ENCODE measurements around the gene TRAPPC10.

TRAPPC10 gene

GRCh38 chr21:43983390-43983789, 28.7 kb upstream of the TRAPPC10 start:
- no peak for DNase-seq
- no peak overlapping the region for H3K23ac ChIP-seq (ENCODE audit: low read length)
- no peak overlapping the region for H2BK12ac ChIP-seq (ENCODE audit: low read length)
- H3K4me2 ChIP-seq (ENCODE audit: low read length), result no peak overlapping the region
- no peak overlapping the region for H3K9ac ChIP-seq (ENCODE audit: low read length)
- H2AK5ac ChIP-seq (ENCODE audit: low read length), result no peak overlapping the region
- no peak overlapping the region for H3K4me3 ChIP-seq (ENCODE audit: low read depth, low read length)
- H3K27ac ChIP-seq (ENCODE audit: low read depth, low read length), result no peak overlapping the region
- H3K14ac ChIP-seq (ENCODE audit: low read length), result no peak overlapping the region
- H4K12ac ChIP-seq (ENCODE audit: low read depth, low read length), result no peak overlapping the region
- H3K79me1 ChIP-seq (ENCODE audit: low read length), result no peaks in the 10 kb centered on the region
- no peak overlapping the region for H2AFZ ChIP-seq (ENCODE audit: insufficient read depth, low read length, poor library complexity)
- H3K9me3 ChIP-seq (ENCODE audit: insufficient read depth, low read depth, low read length), result peaks cover 4% of the 10 kb centered on the region
- WGBS (ENCODE audit: extremely low coverage, insufficient coverage, insufficient read length), result no CpG with 5 or more reads among the region's 17 CpGs
- H3K36me3 ChIP-seq (ENCODE audit: control insufficient read depth in 1 of 2, insufficient read depth in 2 of 2, low read length in 2 of 2), result no peaks in the 10 kb centered on the region
- H2BK120ac ChIP-seq (ENCODE audit: insufficient read depth, low read length, poor library complexity), result no peak overlapping the region
- no peak overlapping the region for H3K4ac ChIP-seq (ENCODE audit: low read depth, low read length)
- H2BK5ac ChIP-seq (ENCODE audit: low read depth, low read length, poor library complexity), result no peak overlapping the region
- H4K91ac ChIP-seq (ENCODE audit: low read depth, low read length), result no peak overlapping the region
- H3K79me2 ChIP-seq (ENCODE audit: control insufficient read depth, insufficient read depth, low read length, poor library complexity), result no peaks in the 10 kb centered on the region
- H3K18ac ChIP-seq (ENCODE audit: low read length), result no peak overlapping the region
- H4K8ac ChIP-seq (ENCODE audit: low read depth, low read length), result no peak overlapping the region
- no peaks in the 10 kb centered on the region for H3K27me3 ChIP-seq (ENCODE audit: insufficient read depth, low read length)
- H3K4me1 ChIP-seq (ENCODE audit: control insufficient read depth in 1 of 2, insufficient read depth in 2 of 2, low read length in 2 of 2), result peaks cover 0 to 4% of the 10 kb centered on the region in 2 experiments

DNA sequence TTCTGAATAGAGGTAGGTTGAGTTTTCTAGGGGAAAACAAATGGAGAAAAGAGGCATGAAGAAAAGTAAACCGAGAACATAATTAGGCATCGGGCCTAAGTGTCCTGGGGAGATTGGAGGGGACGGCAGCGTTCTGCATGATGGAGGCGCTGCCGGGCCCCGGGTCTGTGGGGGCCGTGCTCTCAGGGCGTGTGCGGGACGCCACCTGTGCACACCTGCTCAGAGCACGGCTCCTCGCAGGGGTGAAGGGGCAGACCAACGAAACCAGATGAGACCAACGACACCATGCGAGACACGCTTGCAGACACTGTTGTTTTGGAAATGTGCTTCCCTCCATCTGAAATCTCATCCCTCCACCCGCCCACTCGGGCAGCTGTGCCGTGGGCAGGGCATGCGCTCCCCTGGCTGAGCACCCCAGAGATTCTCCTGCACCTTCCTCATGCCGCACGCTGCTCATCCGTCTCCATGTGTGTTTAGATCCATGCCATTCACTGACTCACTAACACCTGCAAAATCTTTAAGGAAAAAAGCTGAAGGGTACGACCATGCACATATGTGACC, 28.2 kb upstream of the TRAPPC10 start:
- no CpG with 5 or more reads among the region's 25 CpGs for WGBS (ENCODE audit: extremely low coverage, insufficient coverage, insufficient read length)
- H4K12ac ChIP-seq (ENCODE audit: low read depth, low read length), result no peak overlapping the region
- no peaks in the 10 kb centered on the region for H3K79me2 ChIP-seq (ENCODE audit: control insufficient read depth, insufficient read depth, low read length, poor library complexity)
- H3K4me2 ChIP-seq (ENCODE audit: low read length), result no peak overlapping the region
- no peak overlapping the region for H3K14ac ChIP-seq (ENCODE audit: low read length)
- no peaks in the 10 kb centered on the region for H3K79me1 ChIP-seq (ENCODE audit: low read length)
- H3K4me3 ChIP-seq (ENCODE audit: low read depth, low read length), result no peak overlapping the region
- no peak overlapping the region for H3K23ac ChIP-seq (ENCODE audit: low read length)
- no peak overlapping the region for H2AK5ac ChIP-seq (ENCODE audit: low read length)
- DNase-seq, result no peak
- H3K9me3 ChIP-seq (ENCODE audit: insufficient read depth, low read depth, low read length), result peaks cover 4% of the 10 kb centered on the region
- H4K8ac ChIP-seq (ENCODE audit: low read depth, low read length), result no peak overlapping the region
- H2BK12ac ChIP-seq (ENCODE audit: low read length), result no peak overlapping the region
- H3K36me3 ChIP-seq (ENCODE audit: control insufficient read depth in 1 of 2, insufficient read depth in 2 of 2, low read length in 2 of 2), result no peaks in the 10 kb centered on the region
- no peak overlapping the region for H2AFZ ChIP-seq (ENCODE audit: insufficient read depth, low read length, poor library complexity)
- no peak overlapping the region for H3K18ac ChIP-seq (ENCODE audit: low read length)
- H3K4me1 ChIP-seq (ENCODE audit: control insufficient read depth in 1 of 2, insufficient read depth in 2 of 2, low read length in 2 of 2), result peaks cover 0 to 4% of the 10 kb centered on the region in 2 experiments
- H3K4ac ChIP-seq (ENCODE audit: low read depth, low read length), result no peak overlapping the region
- no peak overlapping the region for H2BK120ac ChIP-seq (ENCODE audit: insufficient read depth, low read length, poor library complexity)
- no peak overlapping the region for H2BK5ac ChIP-seq (ENCODE audit: low read depth, low read length, poor library complexity)
- H3K9ac ChIP-seq (ENCODE audit: low read length), result no peak overlapping the region
- H3K27me3 ChIP-seq (ENCODE audit: insufficient read depth, low read length), result no peaks in the 10 kb centered on the region
- no peak overlapping the region for H3K27ac ChIP-seq (ENCODE audit: low read depth, low read length)
- no peak overlapping the region for H4K91ac ChIP-seq (ENCODE audit: low read depth, low read length)

GRCh38 chr21:43984905-43985689, 27.0 kb upstream of the TRAPPC10 start:
- Histone ChIP-seq H3K4me2 (ENCODE audit: low read length) (no peak overlapping the region), H3K27me3 (ENCODE audit: insufficient read depth, low read length) (no peaks in the 10 kb centered on the region), H3K79me2 (ENCODE audit: control insufficient read depth, insufficient read depth, low read length, poor library complexity) (no peaks in the 10 kb centered on the region), H2BK5ac (ENCODE audit: low read depth, low read length, poor library complexity) (no peak overlapping the region), H3K23ac (ENCODE audit: low read length) (no peak overlapping the region), H3K9me3 (ENCODE audit: insufficient read depth, low read depth, low read length) (peaks cover 4% of the 10 kb centered on the region), H3K18ac (ENCODE audit: low read length) (no peak overlapping the region), H3K36me3 (ENCODE audit: control insufficient read depth in 1 of 2, insufficient read depth in 2 of 2, low read length in 2 of 2) (no peaks in the 10 kb centered on the region), H3K14ac (ENCODE audit: low read length) (no peak overlapping the region), H3K27ac (ENCODE audit: low read depth, low read length) (no peak overlapping the region), H2BK120ac (ENCODE audit: insufficient read depth, low read length, poor library complexity) (no peak overlapping the region), H2AK5ac (ENCODE audit: low read length) (no peak overlapping the region), H4K91ac (ENCODE audit: low read depth, low read length) (no peak overlapping the region), H3K4me3 (ENCODE audit: low read depth, low read length) (no peak overlapping the region), H4K8ac (ENCODE audit: low read depth, low read length) (no peak overlapping the region), H3K4ac (ENCODE audit: low read depth, low read length) (no peak overlapping the region), H4K12ac (ENCODE audit: low read depth, low read length) (no peak overlapping the region), H3K4me1 (ENCODE audit: control insufficient read depth in 1 of 2, insufficient read depth in 2 of 2, low read length in 2 of 2) (peaks cover 0 to 4% of the 10 kb centered on the region in 2 experiments), H3K9ac (ENCODE audit: low read length) (no peak overlapping the region), H2AFZ (ENCODE audit: insufficient read depth, low read length, poor library complexity) (no peak overlapping the region), H3K79me1 (ENCODE audit: low read length) (no peaks in the 10 kb centered on the region), H2BK12ac (ENCODE audit: low read length) (no peak overlapping the region)
- DNase-seq, result no peak
- WGBS (ENCODE audit: extremely low coverage, insufficient coverage, insufficient read length), result no CpG with 5 or more reads among the region's 31 CpGs

DNA sequence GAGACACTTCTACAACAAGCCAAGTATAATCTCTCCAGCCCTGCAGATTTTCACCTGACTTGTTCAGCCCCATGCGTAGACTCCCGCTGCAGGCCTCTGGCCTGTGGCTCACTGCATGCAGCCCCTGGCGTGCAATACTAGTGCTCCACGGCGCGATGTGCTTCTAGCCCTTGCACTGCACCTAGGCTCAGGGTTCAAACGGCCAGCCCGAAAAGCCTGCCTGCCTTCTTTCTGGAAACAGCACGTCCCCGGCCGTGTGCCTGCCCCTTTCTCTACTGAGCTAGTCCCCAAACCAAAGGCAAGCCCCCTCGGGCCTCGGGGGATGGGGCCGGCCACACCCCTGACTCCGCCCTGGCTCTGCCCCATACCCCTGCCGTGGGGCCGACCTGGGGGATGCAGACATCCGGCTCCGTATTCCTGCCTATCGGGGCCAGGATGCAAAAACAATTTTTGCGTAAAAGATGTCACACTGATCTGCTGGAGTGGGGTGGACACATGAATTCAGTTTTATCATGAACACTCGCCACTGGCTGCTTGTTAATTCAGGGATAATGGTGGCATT, 26.3 kb upstream of the TRAPPC10 start:
- no peak overlapping the region for H2BK5ac ChIP-seq (ENCODE audit: low read depth, low read length, poor library complexity)
- H3K9me3 ChIP-seq (ENCODE audit: insufficient read depth, low read depth, low read length), result peaks cover 4% of the 10 kb centered on the region
- H2AK5ac ChIP-seq (ENCODE audit: low read length), result no peak overlapping the region
- no peak overlapping the region for H4K8ac ChIP-seq (ENCODE audit: low read depth, low read length)
- no peak overlapping the region for H3K23ac ChIP-seq (ENCODE audit: low read length)
- H3K79me1 ChIP-seq (ENCODE audit: low read length), result no peaks in the 10 kb centered on the region
- no CpG with 5 or more reads among the region's 22 CpGs for WGBS (ENCODE audit: extremely low coverage, insufficient coverage, insufficient read length)
- no peak for DNase-seq
- H3K4me3 ChIP-seq (ENCODE audit: low read depth, low read length), result no peak overlapping the region
- H4K12ac ChIP-seq (ENCODE audit: low read depth, low read length), result no peak overlapping the region
- no peak overlapping the region for H3K18ac ChIP-seq (ENCODE audit: low read length)
- no peak overlapping the region for H3K14ac ChIP-seq (ENCODE audit: low read length)
- no peak overlapping the region for H2AFZ ChIP-seq (ENCODE audit: insufficient read depth, low read length, poor library complexity)
- no peaks in the 10 kb centered on the region for H3K36me3 ChIP-seq (ENCODE audit: control insufficient read depth in 1 of 2, insufficient read depth in 2 of 2, low read length in 2 of 2)
- no peaks in the 10 kb centered on the region for H3K27me3 ChIP-seq (ENCODE audit: insufficient read depth, low read length)
- H4K91ac ChIP-seq (ENCODE audit: low read depth, low read length), result no peak overlapping the region
- H3K4ac ChIP-seq (ENCODE audit: low read depth, low read length), result no peak overlapping the region
- peak overlapping the region; percentile 35 for H3K9ac ChIP-seq (ENCODE audit: low read length)
- H3K4me1 ChIP-seq (ENCODE audit: control insufficient read depth in 1 of 2, insufficient read depth in 2 of 2, low read length in 2 of 2), result peaks cover 0 to 4% of the 10 kb centered on the region in 2 experiments
- no peaks in the 10 kb centered on the region for H3K79me2 ChIP-seq (ENCODE audit: control insufficient read depth, insufficient read depth, low read length, poor library complexity)
- H3K4me2 ChIP-seq (ENCODE audit: low read length), result no peak overlapping the region
- no peak overlapping the region for H3K27ac ChIP-seq (ENCODE audit: low read depth, low read length)
- no peak overlapping the region for H2BK120ac ChIP-seq (ENCODE audit: insufficient read depth, low read length, poor library complexity)
- H2BK12ac ChIP-seq (ENCODE audit: low read length), result no peak overlapping the region

All from trophoblast cell (in vitro differentiated cells and primary cell).